ENCODE data around the gene MYPN.

Gene MYPN

GRCh38 chr10:68082872-68083271, 26.4 kb upstream of the MYPN start:
- no peak overlapping the region for H3K4me3 ChIP-seq (ENCODE audit: low read depth, low read length)
- TF ChIP-seq CTCF (conservative IDR thresholded peaks at IDR 0.05; ENCODE audit: low read depth, low read length): peak; percentile 61
- peak; percentile 71 for DNase-seq (ENCODE audit: low read depth)

DNA sequence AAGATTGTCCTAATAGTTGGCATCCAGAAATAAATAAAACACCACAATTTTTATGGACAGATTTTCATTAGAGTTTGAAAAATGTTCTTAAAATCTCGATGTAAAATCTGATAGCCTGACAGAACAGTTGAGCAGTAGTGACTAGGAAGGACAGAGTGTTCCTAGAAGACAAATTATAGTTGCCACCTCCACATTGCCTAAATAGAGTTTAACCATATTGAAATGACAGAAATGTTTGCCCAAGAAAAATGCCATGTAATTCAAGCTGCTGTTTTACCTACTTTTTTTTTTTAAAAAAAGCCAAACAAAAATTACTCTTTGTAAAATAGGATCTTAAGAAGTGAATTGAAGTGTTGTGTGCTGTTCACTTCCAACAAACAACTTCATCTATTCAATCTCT, 25.3 kb upstream of the MYPN start:
- H3K4me3 ChIP-seq (ENCODE audit: low read depth, low read length): no peak overlapping the region
- TF ChIP-seq CTCF (conservative IDR thresholded peaks at IDR 0.05; ENCODE audit: low read depth, low read length): no peak
- DNase-seq (ENCODE audit: low read depth): no peak

GRCh38 chr10:68084469-68084868, 24.8 kb upstream of the MYPN start:
- TF ChIP-seq CTCF (conservative IDR thresholded peaks at IDR 0.05; ENCODE audit: low read depth, low read length): no peak
- H3K4me3 ChIP-seq (ENCODE audit: low read depth, low read length): no peak overlapping the region
- no peak for DNase-seq (ENCODE audit: low read depth)

- DNase-seq (ENCODE audit: low read depth): no peak
- TF ChIP-seq CTCF (conservative IDR thresholded peaks at IDR 0.05; ENCODE audit: low read depth, low read length): no peak
- no peak overlapping the region for H3K4me3 ChIP-seq (ENCODE audit: low read depth, low read length)
These were observed 23.3 kb upstream of the MYPN start for GRCh38 chr10:68086011-68086410.

- no peak for TF ChIP-seq CTCF (conservative IDR thresholded peaks at IDR 0.05; ENCODE audit: low read depth, low read length)
- no peak overlapping the region for H3K4me3 ChIP-seq (ENCODE audit: low read depth, low read length)
- no peak for DNase-seq (ENCODE audit: low read depth)
These were observed 22.2 kb upstream of the MYPN start for GRCh38 chr10:68086910-68087684.

GRCh38 chr10:68087685-68088401, 21.4 kb upstream of the MYPN start:
- H3K4me3 ChIP-seq (ENCODE audit: low read depth, low read length): no peak overlapping the region
- TF ChIP-seq CTCF (conservative IDR thresholded peaks at IDR 0.05; ENCODE audit: low read depth, low read length): no peak
- DNase-seq (ENCODE audit: low read depth): no peak
